Activated CD4-positive, alpha-beta T cell treated with anti-CD3 and anti-CD28 coated beads, Interleukin-2, amount 10 ng/mL, durations not matched to agents 7 days and 5 days (primary cell): ENCODE measurements around the gene PBX3. TPM values are rescaled to one million over a fixed set of nuclear protein-coding genes. Genes with fewer than 3 reads are reported as not detected.

Source experiments
- CTCF ChIA-PET: fragments of 350-600 bp; sonication (Branson Sonifier 250); formaldehyde crosslinking; loops from one replicate; lab custom pipeline; 2021; ENCODE audit warnings: antibody characterized with exemption; lab: Charles Lee
- POLR2A ChIA-PET: fragments of 350-600 bp; sonication (Branson Sonifier 250); formaldehyde crosslinking; loops from one replicate; lab custom pipeline; 2021; ENCODE audit warnings: antibody characterized with exemption; lab: Charles Lee
- DNase-seq: peaks from one replicate; pipeline ENCODE4 v3.0.0-alpha.2; 2020
- H3K27ac Mint-ChIP-seq: one replicate; pipeline ENCODE4 v1.8.0; 2021; ENCODE audit warnings: mild to moderate bottlenecking, moderate library complexity, mixed read lengths
- H3K27me3 Mint-ChIP-seq: one replicate; pipeline ENCODE4 v1.8.0; 2021; ENCODE audit warnings: mixed read lengths
- H3K36me3 Mint-ChIP-seq: one replicate; pipeline ENCODE4 v1.8.0; 2021; ENCODE audit warnings: low read depth, mixed read lengths
- H3K4me1 Mint-ChIP-seq: one replicate; pipeline ENCODE4 v1.8.0; 2021; ENCODE audit warnings: mixed read lengths
- H3K4me3 Mint-ChIP-seq: one replicate; pipeline ENCODE4 v1.8.0; 2021; ENCODE audit warnings: mild to moderate bottlenecking, moderate library complexity, mixed read lengths
- H3K9me3 Mint-ChIP-seq: one replicate; pipeline ENCODE4 v1.8.0; 2021; ENCODE audit warnings: mixed read lengths
- total RNA-seq, 2 experiments: library from RNA; stranded (reverse); gene quantifications; one replicate each; pipeline ENCODE4 v1.2.3, GENCODE V29; 2021

PBX3 gene
- total RNA-seq, 2 experiments from 2014 or later: 21.5 to 22.5 TPM

- ChIA-PET POLR2A (no interaction called here), CTCF (no interaction called here)
- Mint-ChIP-seq H3K4me1 (peaks cover 32% of the 10 kb centered on the region), H3K27me3 (no peaks in the 10 kb centered on the region), H3K4me3 (no peak overlapping the region), H3K36me3 (peaks cover 22% of the 10 kb centered on the region), H3K9me3 (no peaks in the 10 kb centered on the region), H3K27ac (no peak overlapping the region)
- no peak for DNase-seq
Measured at GRCh38 chr9:125752070-125752628, 5.0 kb downstream of the PBX3 start.

DNA sequence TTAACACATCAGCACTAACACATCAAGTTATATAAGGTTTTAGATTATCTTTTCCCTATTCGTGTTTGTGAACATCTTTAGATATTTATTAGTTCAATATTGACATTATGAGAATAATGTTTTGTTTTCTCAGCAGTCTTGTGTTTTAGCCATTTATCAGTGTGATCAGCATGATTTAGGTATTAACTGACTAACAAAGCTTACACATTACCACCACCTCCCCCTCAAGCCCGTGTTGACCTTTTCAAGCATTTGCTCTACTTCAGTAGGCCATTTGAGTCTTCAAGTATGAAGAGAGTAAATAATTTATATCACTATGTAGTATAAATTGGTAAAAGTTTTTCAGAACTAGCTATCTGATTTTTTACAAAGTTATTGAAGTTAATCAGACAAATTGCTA, 6.9 kb downstream of the PBX3 start:
- CTCF ChIA-PET: no interaction called here
- POLR2A ChIA-PET: no interaction called here
- peaks cover 32% of the 10 kb centered on the region for H3K4me1 Mint-ChIP-seq
- no peak for DNase-seq
- peaks cover 17% of the 10 kb centered on the region for H3K36me3 Mint-ChIP-seq
- H3K4me3 Mint-ChIP-seq: no peak overlapping the region
- H3K9me3 Mint-ChIP-seq: no peaks in the 10 kb centered on the region
- H3K27me3 Mint-ChIP-seq: no peaks in the 10 kb centered on the region
- no peak overlapping the region for H3K27ac Mint-ChIP-seq

- Mint-ChIP-seq H3K4me1 (peaks cover 28% of the 10 kb centered on the region), H3K27me3 (no peaks in the 10 kb centered on the region), H3K4me3 (no peak overlapping the region), H3K36me3 (peaks cover 16% of the 10 kb centered on the region), H3K9me3 (no peaks in the 10 kb centered on the region), H3K27ac (no peak overlapping the region)
- POLR2A ChIA-PET: no interaction called here
- no peak for DNase-seq
- CTCF ChIA-PET: interaction anchor here (0.6 kb wide), 1 partner anchor 45 kb away, joined by 3 read pairs; no protein-coding TSS in a partner anchor
Measured at GRCh38 chr9:125755340-125755739, 8.2 kb downstream of the PBX3 start.

- POLR2A ChIA-PET: no interaction called here
Measured at GRCh38 chr9:125756518-125756917, 9.3 kb downstream of the PBX3 start.

DNA sequence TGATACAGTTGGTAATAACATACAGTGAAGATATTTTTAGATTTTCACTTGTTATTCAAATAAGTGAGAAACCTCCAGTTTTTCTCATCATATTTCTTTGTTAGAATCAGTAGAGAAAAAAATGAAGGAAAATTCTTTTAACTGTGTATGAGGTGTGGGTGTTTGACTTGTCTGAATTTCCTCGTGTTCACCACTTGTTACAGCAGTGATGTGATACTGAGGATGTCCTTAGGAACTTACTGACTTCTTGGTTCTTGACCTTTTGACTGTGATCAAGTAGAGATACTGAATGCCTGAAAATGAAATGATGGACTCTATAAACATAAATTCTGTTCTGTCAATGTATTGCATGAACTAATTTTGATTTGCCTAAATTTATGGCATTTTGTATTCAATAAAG, 10.7 kb downstream of the PBX3 start:
- H3K27me3 Mint-ChIP-seq: no peaks in the 10 kb centered on the region
- H3K9me3 Mint-ChIP-seq: no peaks in the 10 kb centered on the region
- peaks cover 6% of the 10 kb centered on the region for H3K36me3 Mint-ChIP-seq

More at GRCh38 chr9:125756518-125756917, 9.3 kb downstream of the PBX3 start:
- H3K27me3 Mint-ChIP-seq: no peaks in the 10 kb centered on the region
- H3K9me3 Mint-ChIP-seq: no peaks in the 10 kb centered on the region
- no peak for DNase-seq
- H3K4me1 Mint-ChIP-seq: peaks cover 21% of the 10 kb centered on the region
- CTCF ChIA-PET: interaction anchor here (1.2 kb wide), 1 partner anchor 86 kb away, joined by 3 read pairs; no protein-coding TSS in a partner anchor
- H3K4me3 Mint-ChIP-seq: no peak overlapping the region
- no peak overlapping the region for H3K27ac Mint-ChIP-seq
- peaks cover 9% of the 10 kb centered on the region for H3K36me3 Mint-ChIP-seq

DNA sequence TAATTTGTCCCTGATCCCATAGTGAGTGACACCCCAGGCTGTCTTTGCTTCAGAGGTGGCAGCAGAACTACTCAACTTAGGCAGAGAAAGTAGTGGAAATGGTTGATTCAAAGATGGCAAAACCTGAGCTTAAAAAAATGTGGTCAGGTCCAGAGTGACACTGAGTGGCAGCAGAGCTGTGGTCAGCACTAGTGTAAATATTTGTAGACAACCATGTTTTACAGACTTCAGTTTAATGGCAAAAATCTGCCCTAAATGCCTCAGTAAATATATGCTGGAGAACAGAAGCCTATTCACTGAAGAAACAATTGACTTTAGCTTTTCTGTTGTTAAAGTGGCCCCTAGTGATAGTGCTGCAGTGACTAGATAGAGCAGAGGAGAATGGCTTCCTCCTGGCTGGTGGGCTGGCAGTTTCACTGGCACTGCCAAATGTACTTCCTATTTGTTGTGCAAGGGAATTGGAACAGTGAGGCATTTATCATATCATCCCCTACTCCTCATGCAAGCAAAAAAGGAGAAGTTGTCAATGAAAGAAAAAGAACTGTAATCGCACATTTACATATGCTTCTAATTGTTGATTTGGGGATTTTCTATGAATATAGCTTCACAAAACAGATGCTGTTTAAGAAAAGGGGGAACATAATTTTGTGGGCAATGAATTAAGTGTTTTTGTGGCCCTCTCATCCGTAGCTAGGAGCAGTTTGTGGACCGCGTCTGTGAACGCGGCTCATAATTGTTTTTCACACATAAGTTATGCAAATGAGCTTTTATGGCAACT, 12.0 kb downstream of the PBX3 start:
- DNase-seq: no peak
- Mint-ChIP-seq H3K27ac (no peak overlapping the region), H3K36me3 (peaks cover 5% of the 10 kb centered on the region), H3K27me3 (no peaks in the 10 kb centered on the region), H3K4me1 (peaks cover 17% of the 10 kb centered on the region), H3K9me3 (no peaks in the 10 kb centered on the region), H3K4me3 (peak overlapping the region; percentile 49)
- POLR2A ChIA-PET: no interaction called here
- CTCF ChIA-PET: interaction anchor here (0.5 to 1.7 kb wide), 2 partner anchors 11 to 270 kb away, joined by 3 to 5 read pairs; no protein-coding TSS in a partner anchor

More for the DNA sequence above, 10.7 kb downstream of the PBX3 start:
- ChIA-PET CTCF (no interaction called here), POLR2A (no interaction called here)
- no peak for DNase-seq
- Mint-ChIP-seq H3K4me3 (no peak overlapping the region), H3K4me1 (peaks cover 19% of the 10 kb centered on the region), H3K27ac (no peak overlapping the region)

GRCh38 chr9:125759764-125760129, 12.6 kb downstream of the PBX3 start:
- DNase-seq: no peak
- Mint-ChIP-seq H3K27me3 (no peaks in the 10 kb centered on the region), H3K4me3 (peak overlapping the region; percentile 49), H3K4me1 (peaks cover 17% of the 10 kb centered on the region), H3K9me3 (no peaks in the 10 kb centered on the region), H3K36me3 (peaks cover 5% of the 10 kb centered on the region), H3K27ac (peak overlapping the region; percentile 15)
- POLR2A ChIA-PET: no interaction called here
- CTCF ChIA-PET: interaction anchor here (1.7 kb wide), 1 partner anchor 11 kb away, joined by 5 read pairs; no protein-coding TSS in a partner anchor

- Mint-ChIP-seq H3K27me3 (no peaks in the 10 kb centered on the region), H3K9me3 (no peaks in the 10 kb centered on the region), H3K4me3 (no peak overlapping the region), H3K27ac (no peak overlapping the region), H3K36me3 (peaks cover 4% of the 10 kb centered on the region), H3K4me1 (peaks cover 15% of the 10 kb centered on the region)
- ChIA-PET CTCF (no interaction called here), POLR2A (no interaction called here)
- no peak for DNase-seq
Measured at GRCh38 chr9:125760537-125760936, 13.4 kb downstream of the PBX3 start.

GRCh38 chr9:125761676-125762450, 14.7 kb downstream of the PBX3 start:
- CTCF ChIA-PET: interaction anchor here (0.8 kb wide), 1 partner anchor 29 kb away, joined by 3 read pairs; no protein-coding TSS in a partner anchor
- Mint-ChIP-seq H3K36me3 (peaks cover 4% of the 10 kb centered on the region), H3K4me1 (peaks cover 15% of the 10 kb centered on the region), H3K27me3 (no peaks in the 10 kb centered on the region), H3K27ac (no peak overlapping the region), H3K9me3 (no peaks in the 10 kb centered on the region), H3K4me3 (no peak overlapping the region)
- POLR2A ChIA-PET: no interaction called here
- no peak for DNase-seq

GRCh38 chr9:125763394-125763801, 16.2 kb downstream of the PBX3 start:
- no peak for DNase-seq
- Mint-ChIP-seq H3K4me1 (peaks cover 20% of the 10 kb centered on the region), H3K27me3 (no peaks in the 10 kb centered on the region), H3K27ac (no peak overlapping the region), H3K36me3 (peaks cover 4% of the 10 kb centered on the region), H3K9me3 (no peaks in the 10 kb centered on the region), H3K4me3 (no peak overlapping the region)
- ChIA-PET CTCF (no interaction called here), POLR2A (no interaction called here)

DNA sequence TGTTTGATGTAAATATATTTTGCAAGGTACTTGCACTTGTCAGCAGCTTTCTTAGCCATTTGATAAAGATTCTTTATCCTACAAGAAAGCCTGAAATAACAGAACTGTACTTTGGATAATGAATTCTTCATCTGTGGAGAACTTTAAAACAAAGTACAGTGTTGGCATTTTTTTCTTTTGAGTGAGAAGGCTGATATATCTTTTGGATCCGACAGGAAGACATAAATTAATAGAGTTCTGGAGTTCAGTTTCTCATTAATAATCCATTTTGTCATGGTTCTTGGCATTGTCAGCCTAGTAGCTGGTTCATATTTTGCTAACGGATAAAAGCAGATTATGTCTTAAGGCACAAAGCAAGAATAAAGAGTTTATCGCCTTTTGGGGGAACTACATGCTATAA, 17.0 kb downstream of the PBX3 start:
- Mint-ChIP-seq H3K4me1 (peaks cover 14% of the 10 kb centered on the region), H3K4me3 (no peak overlapping the region), H3K9me3 (no peaks in the 10 kb centered on the region), H3K27me3 (no peaks in the 10 kb centered on the region), H3K36me3 (peaks cover 3% of the 10 kb centered on the region), H3K27ac (no peak overlapping the region)
- CTCF ChIA-PET: no interaction called here
- POLR2A ChIA-PET: no interaction called here
- no peak for DNase-seq

DNA sequence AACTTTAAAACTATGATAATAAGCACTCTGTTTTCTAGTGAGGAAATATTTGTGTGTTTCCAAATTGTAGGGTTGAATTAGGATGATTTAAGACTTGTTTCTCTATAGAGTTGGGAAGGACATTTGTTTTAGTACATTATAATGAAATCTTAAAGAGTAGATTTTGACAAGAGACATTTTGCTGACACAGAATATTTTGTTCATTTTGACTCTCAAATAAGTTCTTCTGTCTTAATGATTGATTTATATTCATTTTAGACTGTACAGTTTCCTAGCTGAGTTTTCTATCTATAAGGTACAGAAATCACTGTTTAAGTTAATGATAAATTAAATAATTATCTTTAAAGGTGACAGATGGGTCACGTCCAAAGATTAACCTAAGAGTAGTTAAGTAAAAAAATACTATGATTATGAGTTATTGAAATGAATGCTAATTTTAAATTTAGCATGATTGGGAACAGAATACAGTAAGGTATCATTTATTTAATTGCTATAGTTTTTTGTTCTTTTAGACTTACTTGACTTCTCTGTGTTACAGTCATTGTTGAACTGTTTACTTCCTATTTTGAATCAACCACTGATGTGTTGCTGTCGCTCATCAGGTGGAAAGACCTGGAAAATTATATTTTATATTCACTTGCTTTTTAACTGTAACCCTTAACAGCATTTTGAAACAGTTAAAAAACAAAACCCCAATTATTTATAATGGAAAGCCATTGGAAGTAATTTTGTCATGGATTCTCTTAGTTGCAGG, 19.5 kb downstream of the PBX3 start:
- Mint-ChIP-seq H3K4me3 (no peak overlapping the region), H3K27me3 (no peaks in the 10 kb centered on the region), H3K4me1 (peaks cover 8% of the 10 kb centered on the region), H3K36me3 (no peaks in the 10 kb centered on the region), H3K27ac (no peak overlapping the region), H3K9me3 (no peaks in the 10 kb centered on the region)
- POLR2A ChIA-PET: no interaction called here
- no peak for DNase-seq
- CTCF ChIA-PET: no interaction called here
